ENCODE data around the gene SUGT1. TPM values are rescaled to one million over a fixed set of nuclear protein-coding genes. Genes with fewer than 3 reads are reported as not detected.
A peak's percentile ranks its signal among the peaks of the same experiment; 100 is the strongest.

SUGT1 gene
- total and polyA plus RNA-seq, 10 of the 15 experiments (the other 5 are each of a cell fraction or from before 2014, with no cell fraction given): 46.7 to 122 (median 77.3) TPM

- Histone ChIP-seq H3K79me2 (ENCODE audit: control insufficient read depth, insufficient read depth, low read length) (peaks cover 63% of the 10 kb centered on the region), H2AFZ (ENCODE audit: control insufficient read depth, low read depth, low read length) (peak overlapping the region; percentile 43), H3K36me3 (ENCODE audit: control insufficient read depth in 2 of 2, insufficient read depth in 2 of 2, low read length in 1 of 2) (peaks cover 0 to 10% of the 10 kb centered on the region in 2 experiments; a peak in 2 of 4 replicates), H3K27ac (ENCODE audit: control insufficient read depth, insufficient read depth) (peak overlapping the region; percentile 94), H3K9me3 (replicated peaks; ENCODE audit: control insufficient read depth, insufficient read depth, low read length) (no peaks in the 10 kb centered on the region), H3K4me2 (ENCODE audit: control insufficient read depth, insufficient read depth) (no peak overlapping the region; the same call in 1 of the 2 replicates), H3K27me3 (replicated peaks in 1 of 2; ENCODE audit: control insufficient read depth in 2 of 2, insufficient read depth in 2 of 2, low read length in 1 of 2) (no peaks in the 10 kb centered on the region), H3K9ac (ENCODE audit: control insufficient read depth, insufficient read depth, low read length) (peak overlapping the region; percentile 89), H3K4me1 (ENCODE audit: control insufficient read depth, insufficient read depth, low read length) (no peaks in the 10 kb centered on the region; the same call in 1 of the 2 replicates), H3K4me3 (peak overlapping the region; percentile 79), H4K20me1 (ENCODE audit: control insufficient read depth, insufficient read depth) (no peaks in the 10 kb centered on the region)
- ATAC-seq: peak; percentile 60
- TSS peak; percentile 64 for BruUV-seq (replicated peaks)
- in situ Hi-C loops (cut with MboI) (loop anchor here (10.0 kb wide), 1 partner anchor 198 kb away; the partner anchor contains the start of genes CKAP2 and VPS36), intact Hi-C loops (cut with micrococcal nuclease; ENCODE audit: unreplicated experiment) (loop anchor here (1.0 to 5.0 kb wide), 2 partner anchors 36 to 201 kb away; partner anchors contain the start of gene VPS36)
- no peak for DNase-seq (ENCODE audit: low read depth, low spot score)
- FAIRE-seq: no peak
- SMC1A ChIA-PET (ENCODE audit: uncharacterized antibody, unreplicated experiment): interaction anchor here (0.8 to 4.2 kb wide), 20 partner anchors 11 to 197 kb away, joined by 3 to 41 read pairs (median 4); no protein-coding TSS in a partner anchor
- WGBS (ENCODE audit: insufficient coverage, insufficient replicate concordance, low lambda C conversion rate, missing lambda C conversion rate): under 1% methylated on average over 17 of the region's 18 CpGs
- RAD21 ChIA-PET (ENCODE audit: unreplicated experiment): interaction anchor here (1.1 to 4.2 kb wide), 14 partner anchors 9 to 499 kb away, joined by 3 to 33 read pairs (median 6); no protein-coding TSS in a partner anchor
- POLR2A ChIA-PET: interaction anchor here (1.1 to 3.1 kb wide), 9 partner anchors 13 to 197 kb away, joined by 3 to 19 read pairs (median 6); no protein-coding TSS in a partner anchor
- TF ChIP-seq NR2C1 (IDR thresholded peaks at IDR 0.05): no peak
- TF ChIP-seq ZBED1 (IDR thresholded peaks at IDR 0.05; ENCODE audit: borderline replicate concordance): peak; percentile 13; the same call in 1 of the 2 replicates
- TF ChIP-seq ZBTB40 (IDR thresholded peaks at IDR 0.05; ENCODE audit: borderline replicate concordance): peak; percentile 68; the same call in 1 of the 2 replicates
- peak; percentile 91; the same call in 1 of the 2 replicates for TF ChIP-seq ATF7 (IDR thresholded peaks at IDR 0.05; ENCODE audit: low read depth)
- peak; percentile 92 for TF ChIP-seq KLF5 (IDR thresholded peaks at IDR 0.05; ENCODE audit: partially characterized antibody)
- peak; percentile 27; the same call in 1 of the 2 replicates for TF ChIP-seq NKRF (conservative IDR thresholded peaks at IDR 0.05)
- TF ChIP-seq BHLHE40 (IDR thresholded peaks at IDR 0.05; ENCODE audit: borderline replicate concordance in 1 of 2, low read depth in 2 of 2, low read length in 1 of 2): peak in 1 of 2 experiments; percentile 34; a peak in 2 of 4 replicates
- TF ChIP-seq E2F8 (IDR thresholded peaks at IDR 0.05; ENCODE audit: low read depth, partially characterized antibody): peak; percentile 27
- TF ChIP-seq HDGF (IDR thresholded peaks at IDR 0.05): no peak
- TF ChIP-seq BCLAF1 (IDR thresholded peaks at IDR 0.05): peak; percentile 80
- TF ChIP-seq SP1 (IDR thresholded peaks at IDR 0.05; ENCODE audit: low read depth, low read length): no peak
- CTCF ChIA-PET: interaction anchor here (0.7 to 3.4 kb wide), 19 partner anchors 11 to 315 kb away, joined by 3 to 39 read pairs (median 6); partner anchors contain the start of gene VPS36
These were observed 306 bp downstream of the SUGT1 start for GRCh38 chr13:52652980-52653303.

Data from GM12878 (cell line).